ENCODE results near the gene ZFYVE19.

DNA sequence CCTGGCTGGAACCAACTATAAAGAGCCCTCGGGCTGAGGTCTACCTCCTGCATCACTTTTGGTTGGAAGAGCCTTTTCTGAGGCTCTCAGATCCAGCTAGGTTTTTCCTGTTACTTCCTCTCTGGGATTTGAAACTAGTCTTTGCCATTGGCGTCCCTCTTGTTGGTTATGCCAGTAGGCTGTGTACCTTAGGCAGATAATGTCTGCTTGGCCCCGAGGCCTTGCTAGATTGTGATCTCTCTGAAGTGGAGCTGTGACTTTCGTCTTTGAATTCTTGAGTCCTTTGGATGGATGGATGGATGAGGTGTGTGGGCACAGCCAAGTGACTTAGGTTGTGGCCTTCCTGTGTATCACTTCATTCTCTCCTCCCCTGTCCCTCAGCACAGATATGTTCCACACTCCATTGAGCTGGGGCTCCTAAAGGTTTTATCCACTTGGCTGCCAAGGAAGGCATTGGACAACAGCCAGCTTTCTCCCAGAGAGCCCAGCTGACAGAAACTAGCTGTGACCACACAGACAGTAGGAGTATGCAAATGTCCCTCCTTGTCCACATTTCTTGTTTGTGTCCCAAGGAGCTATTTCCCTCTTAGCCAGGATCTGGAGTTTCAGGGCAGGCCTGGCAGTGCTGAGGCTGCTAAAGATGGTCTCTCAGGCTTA, 8.3 kb downstream of the ZFYVE19 start:
- TF ChIP-seq CTCF (conservative IDR thresholded peaks at IDR 0.05; ENCODE audit: low read length) (no peak), EZH2phosphoT487 (IDR thresholded peaks at IDR 0.05; ENCODE audit: borderline replicate concordance) (no peak)

Measured in Loucy (cell line).